Vagina (tissue), 2 donors: ENCODE data around the gene SIGLEC9.

Experiments used
- CTCF ChIP-seq, 3 experiments: fragments of 450-650 bp in 2 of 3; fragments of 200-600 bp in 1 of 3; sonication (generic) in 1 of 3; IDR thresholded peaks; one replicate each; pipeline ENCODE4 v1.5.1; 2017 to 2019; ENCODE audit warnings: antibody characterized with exemption in 3 of 3, mild to moderate bottlenecking in 2 of 3, moderate library complexity in 2 of 3
- POLR2A ChIP-seq, 2 donors: fragments of 450-650 bp; IDR thresholded peaks; one replicate each; pipeline ENCODE4 v1.6.1; 2017; ENCODE audit warnings: antibody characterized with exemption in 2 of 2, mild to moderate bottlenecking in 2 of 2, moderate library complexity in 2 of 2

- TF ChIP-seq CTCF (IDR thresholded peaks at IDR 0.05): no peak
- no peak for TF ChIP-seq POLR2A (IDR thresholded peaks at IDR 0.05)
Observed at GRCh38 chr19:51091895-51092873, 32.5 kb upstream of the SIGLEC9 start.
